Mesenchymal stem cell (in vitro differentiated cells and primary cell): ENCODE measurements around the gene ADGRL3.

Source experiments
- DNase-seq: peaks from one replicate; pipeline ENCODE4 v3.0.0-alpha.2; 2013
- H2AFZ ChIP-seq: one replicate; pipeline ENCODE4 v1.6.1; 2013; ENCODE audit warnings: low read depth, mild to moderate bottlenecking, control low read depth, inconsistent platforms, low read length, moderate library complexity
- H2AK5ac ChIP-seq: 2 replicates; pipeline ENCODE4 v1.6.1; 2013; ENCODE audit warnings: low read length, moderate library complexity, mild to moderate bottlenecking, inconsistent platforms; ENCODE audit not compliant: severe bottlenecking
- H2BK120ac ChIP-seq: one replicate; pipeline ENCODE4 v1.6.1; 2013; ENCODE audit warnings: low read depth, mild to moderate bottlenecking, inconsistent platforms, low read length, moderate library complexity
- H2BK12ac ChIP-seq, 2 experiments: one replicate each; pipeline ENCODE4 v1.6.1; 2013; ENCODE audit warnings: inconsistent platforms in 2 of 2, low read length in 2 of 2, mild to moderate bottlenecking in 2 of 2, moderate library complexity in 2 of 2, control low read depth in 1 of 2
- H2BK15ac ChIP-seq: one replicate; pipeline ENCODE4 v1.6.1; 2013; ENCODE audit warnings: mild to moderate bottlenecking, low read depth, inconsistent platforms; ENCODE audit not compliant: poor library complexity, severe bottlenecking
- H2BK5ac ChIP-seq: 2 replicates; pipeline ENCODE4 v1.6.1; 2013; ENCODE audit warnings: low read depth, mild to moderate bottlenecking, low read length, control low read depth, inconsistent platforms; ENCODE audit not compliant: poor library complexity, severe bottlenecking
- H3K14ac ChIP-seq, 2 experiments: one replicate each; pipeline ENCODE4 v1.6.1; 2013; ENCODE audit warnings: inconsistent platforms in 2 of 2, low read length in 2 of 2, control low read depth in 1 of 2, mild to moderate bottlenecking in 1 of 2, moderate library complexity in 1 of 2
- H3K18ac ChIP-seq, 2 experiments: one replicate each; pipeline ENCODE4 v1.6.1; 2013; ENCODE audit warnings: inconsistent platforms in 2 of 2, low read length in 2 of 2, control low read depth in 1 of 2, low read depth in 1 of 2, mild to moderate bottlenecking in 1 of 2
- H3K23ac ChIP-seq, 2 experiments: one replicate each; pipeline ENCODE4 v1.6.1; 2013; ENCODE audit warnings: inconsistent platforms in 2 of 2, low read length in 2 of 2, mild to moderate bottlenecking in 2 of 2, moderate library complexity in 2 of 2, control low read depth in 1 of 2
- H3K27ac ChIP-seq: 2 replicates; pipeline ENCODE4 v1.5.1; 2013; ENCODE audit warnings: mild to moderate bottlenecking, moderate library complexity, low read length, control low read depth, inconsistent platforms; ENCODE audit not compliant: poor library complexity, severe bottlenecking
- H3K27me3 ChIP-seq, 2 experiments: 2 replicates each; pipeline versions ENCODE4 v1.6.1 to v1.7.0; 2013; ENCODE audit warnings: low read length in 2 of 2, mild to moderate bottlenecking in 2 of 2, moderate library complexity in 2 of 2, control low read depth in 1 of 2, inconsistent platforms in 1 of 2; ENCODE audit not compliant: control insufficient read depth in 1 of 2, insufficient read depth in 1 of 2
- H3K36me3 ChIP-seq, 2 experiments: 2 replicates each; pipeline versions ENCODE4 v1.6.1 to v1.7.0; 2013; ENCODE audit warnings: low read length in 2 of 2, control low read depth in 1 of 2, inconsistent platforms in 1 of 2, low read depth in 1 of 2, mild to moderate bottlenecking in 1 of 2; ENCODE audit not compliant: insufficient read depth in 2 of 2, control insufficient read depth in 1 of 2
- H3K4ac ChIP-seq, 2 experiments: one replicate each; pipeline ENCODE4 v1.6.1; 2013; ENCODE audit warnings: inconsistent platforms in 2 of 2, low read length in 2 of 2, mild to moderate bottlenecking in 2 of 2, moderate library complexity in 2 of 2, control low read depth in 1 of 2, low read depth in 1 of 2
- H3K4me1 ChIP-seq: 2 replicates; pipeline ENCODE4 v1.6.1; 2013; ENCODE audit warnings: low read depth, low read length, control low read depth; ENCODE audit not compliant: control insufficient read depth, insufficient read depth
- H3K4me2 ChIP-seq: 2 replicates; pipeline ENCODE4 v1.6.1; 2013; ENCODE audit warnings: low read length, mild to moderate bottlenecking, inconsistent platforms; ENCODE audit not compliant: poor library complexity, severe bottlenecking
- H3K4me3 ChIP-seq, 2 experiments: 2 replicates each; pipeline versions ENCODE4 v1.5.1 to v1.7.0; 2013; ENCODE audit warnings: low read length in 2 of 2, mild to moderate bottlenecking in 2 of 2, control low read depth in 1 of 2, low read depth in 1 of 2; ENCODE audit not compliant: insufficient read depth in 1 of 2
- H3K79me1 ChIP-seq: replicated peaks from 2 replicates; pipeline ENCODE4 v1.6.1; 2013; ENCODE audit warnings: mild to moderate bottlenecking, control low read depth, low read length, inconsistent platforms; ENCODE audit not compliant: poor library complexity, severe bottlenecking
- H3K9ac ChIP-seq: 2 replicates; pipeline ENCODE4 v1.7.0; 2013; ENCODE audit warnings: mild to moderate bottlenecking, low read length, moderate library complexity
- H3K9me3 ChIP-seq: 2 replicates; pipeline ENCODE4 v1.7.0; 2013; ENCODE audit warnings: mild to moderate bottlenecking, low read length; ENCODE audit not compliant: control insufficient read depth
- H4K8ac ChIP-seq: one replicate; pipeline ENCODE4 v1.6.1; 2013; ENCODE audit warnings: inconsistent platforms, mild to moderate bottlenecking, low read length, moderate library complexity
- H4K91ac ChIP-seq: one replicate; pipeline ENCODE4 v1.6.1; 2013; ENCODE audit warnings: mild to moderate bottlenecking, low read length, inconsistent platforms
- WGBS: methylation state at CpG from one replicate; pipeline ENCODE4 v1.1.7; 2013; ENCODE audit warnings: mixed read lengths; 5-methylcytosine and 5-hydroxymethylcytosine counted together

The ADGRL3 gene

DNA sequence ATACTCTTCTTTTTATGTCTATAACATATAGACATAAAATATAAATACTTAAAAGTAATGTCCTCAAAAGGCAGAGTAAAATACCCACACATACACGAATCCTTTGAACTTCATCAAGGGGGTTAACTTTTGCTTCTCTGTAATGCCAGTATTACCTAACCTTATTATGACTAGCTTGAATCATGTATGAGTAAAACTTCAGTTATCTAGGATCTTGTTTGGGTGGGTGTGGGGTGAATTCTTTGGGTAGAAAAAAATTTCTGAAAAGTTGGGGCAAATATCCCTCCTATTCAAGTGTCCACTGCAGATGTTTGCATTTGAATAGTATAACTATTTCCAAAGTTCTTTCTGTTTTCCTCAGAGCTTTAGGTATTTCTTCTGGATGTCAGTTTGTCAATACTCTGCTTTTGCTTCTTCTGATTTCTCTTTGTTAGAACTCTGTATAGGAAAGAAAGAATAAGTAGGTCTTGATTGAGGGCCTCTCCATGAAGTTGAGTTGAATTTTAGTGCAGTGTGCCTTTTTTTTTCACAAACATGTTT is 173.8 kb downstream of the ADGRL3 start:
- no peak overlapping the region for H3K4me2 ChIP-seq
- H2BK120ac ChIP-seq, result no peak overlapping the region
- H3K27me3 ChIP-seq, result no peaks in the 10 kb centered on the region

GRCh38 chr4:61374447-61374891 is 174.3 kb downstream of the ADGRL3 start:
- H3K4me2 ChIP-seq, result no peak overlapping the region
- no peak overlapping the region for H2BK15ac ChIP-seq
- H3K9me3 ChIP-seq, result no peaks in the 10 kb centered on the region
- H3K4me3 ChIP-seq, result no peak overlapping the region
- H2BK120ac ChIP-seq, result no peak overlapping the region
- DNase-seq, result no peak
- H3K14ac ChIP-seq, result no peak overlapping the region
- H3K9ac ChIP-seq, result no peak overlapping the region
- no peaks in the 10 kb centered on the region for H3K36me3 ChIP-seq
- no peak overlapping the region for H3K4ac ChIP-seq
- no peak overlapping the region for H3K18ac ChIP-seq
- peak overlapping the region; percentile 38 for H3K27ac ChIP-seq
- H3K27me3 ChIP-seq, result no peaks in the 10 kb centered on the region
- no peaks in the 10 kb centered on the region for H3K79me1 ChIP-seq
- no peak overlapping the region for H4K8ac ChIP-seq
- no peak overlapping the region for H3K23ac ChIP-seq
- H2BK12ac ChIP-seq, result no peak overlapping the region
- no peak overlapping the region for H2BK5ac ChIP-seq
- no peak overlapping the region for H2AK5ac ChIP-seq
- WGBS, result 88% methylated on average over 1 of the region's 1 CpG
- H3K4me1 ChIP-seq, result no peaks in the 10 kb centered on the region
- no peak overlapping the region for H2AFZ ChIP-seq
- no peak overlapping the region for H4K91ac ChIP-seq

More for the DNA sequence above, 173.8 kb downstream of the ADGRL3 start:
- Histone ChIP-seq H2BK12ac (no peak overlapping the region), H3K14ac (no peak overlapping the region), H3K27ac (peak overlapping the region; percentile 38), H3K4me3 (no peak overlapping the region), H3K36me3 (no peaks in the 10 kb centered on the region), H3K79me1 (no peaks in the 10 kb centered on the region), H2BK5ac (no peak overlapping the region), H3K18ac (no peak overlapping the region), H3K9ac (no peak overlapping the region), H4K91ac (no peak overlapping the region), H3K9me3 (no peaks in the 10 kb centered on the region), H2BK15ac (no peak overlapping the region), H3K23ac (no peak overlapping the region), H3K4me1 (no peaks in the 10 kb centered on the region), H3K4ac (no peak overlapping the region), H4K8ac (no peak overlapping the region), H2AK5ac (no peak overlapping the region), H2AFZ (no peak overlapping the region)
- WGBS, result no CpG with 5 or more reads among the region's 1 CpG
- DNase-seq, result peak; percentile 18

GRCh38 chr4:61375301-61375700 is 175.2 kb downstream of the ADGRL3 start:
- Histone ChIP-seq H3K27me3 (no peaks in the 10 kb centered on the region), H3K4me2 (no peak overlapping the region), H2BK5ac (no peak overlapping the region), H3K79me1 (no peaks in the 10 kb centered on the region), H3K4me3 (no peak overlapping the region), H3K36me3 (no peaks in the 10 kb centered on the region), H3K18ac (no peak overlapping the region), H3K9me3 (no peaks in the 10 kb centered on the region), H4K8ac (no peak overlapping the region), H3K23ac (no peak overlapping the region), H2BK120ac (no peak overlapping the region), H3K4me1 (no peaks in the 10 kb centered on the region), H3K27ac (no peak overlapping the region), H3K14ac (no peak overlapping the region), H2BK15ac (no peak overlapping the region), H2AFZ (no peak overlapping the region), H4K91ac (no peak overlapping the region), H2AK5ac (no peak overlapping the region), H3K9ac (no peak overlapping the region), H2BK12ac (no peak overlapping the region), H3K4ac (no peak overlapping the region)
- no peak for DNase-seq
- no CpG with 5 or more reads among the region's 2 CpGs for WGBS

GRCh38 chr4:61376301-61376700 is 176.2 kb downstream of the ADGRL3 start:
- H3K9me3 ChIP-seq, result no peaks in the 10 kb centered on the region
- no peak overlapping the region for H3K9ac ChIP-seq
- H2AFZ ChIP-seq, result no peak overlapping the region
- no peaks in the 10 kb centered on the region for H3K36me3 ChIP-seq
- H3K4me3 ChIP-seq, result no peak overlapping the region
- no peak overlapping the region for H2AK5ac ChIP-seq
- no peak overlapping the region for H3K14ac ChIP-seq
- no peak overlapping the region for H2BK12ac ChIP-seq
- H4K8ac ChIP-seq, result no peak overlapping the region
- no peak for DNase-seq
- H3K18ac ChIP-seq, result no peak overlapping the region
- H3K23ac ChIP-seq, result no peak overlapping the region
- 86% methylated on average over 3 of the region's 3 CpGs for WGBS
- H2BK15ac ChIP-seq, result no peak overlapping the region
- H4K91ac ChIP-seq, result no peak overlapping the region
- no peaks in the 10 kb centered on the region for H3K4me1 ChIP-seq
- H2BK5ac ChIP-seq, result no peak overlapping the region
- no peaks in the 10 kb centered on the region for H3K79me1 ChIP-seq
- no peaks in the 10 kb centered on the region for H3K27me3 ChIP-seq
- no peak overlapping the region for H2BK120ac ChIP-seq
- H3K4ac ChIP-seq, result no peak overlapping the region
- no peak overlapping the region for H3K27ac ChIP-seq
- no peak overlapping the region for H3K4me2 ChIP-seq
